HG02840 (cell line): ENCODE measurements around the gene GRIP2.

Source experiments
- ATAC-seq: cut with Tn5 transposase; IDR thresholded peaks from one replicate; pipeline ENCODE4 v1.9.1; 2021; ENCODE audit warnings: mild to moderate bottlenecking, moderate library complexity, moderate number of reproducible peaks; ENCODE audit not compliant: unreplicated experiment, low FRiP score

GRIP2 gene

DNA sequence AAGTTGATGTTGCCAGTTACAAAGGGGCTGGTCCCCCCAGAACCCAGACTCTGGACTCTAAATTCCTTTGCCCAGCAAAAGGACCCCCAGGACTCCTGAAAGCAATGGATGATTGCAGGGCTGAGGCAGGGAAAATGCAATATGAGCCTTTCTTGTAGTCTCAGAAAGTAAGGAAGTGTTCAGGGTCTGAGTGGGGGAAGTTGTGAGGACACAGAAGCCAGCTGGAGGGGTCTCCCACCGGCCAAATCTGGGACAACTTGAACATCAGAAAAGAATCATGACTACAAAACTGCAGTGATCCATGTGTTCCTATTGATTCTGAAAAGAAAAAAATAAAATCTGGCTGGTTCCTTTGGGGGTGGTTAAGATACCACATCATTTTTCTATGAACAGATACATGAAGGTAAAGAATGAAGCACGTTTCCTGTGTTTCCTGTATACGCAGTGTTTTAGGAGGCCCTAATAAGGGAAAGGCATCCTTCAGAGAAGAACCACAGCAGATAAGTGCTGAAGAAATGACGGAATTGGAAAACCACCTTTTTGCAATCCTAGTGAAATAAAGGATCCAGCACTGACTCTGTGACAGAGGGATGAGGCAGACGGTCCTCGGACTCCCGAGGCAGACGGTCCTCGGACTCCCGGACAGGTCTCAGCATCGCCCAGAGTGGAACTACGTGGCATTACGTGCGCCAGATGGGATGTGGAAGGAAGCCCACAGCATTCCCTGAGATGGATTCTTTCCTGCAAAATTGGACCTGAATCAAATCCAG lies 22.2 kb upstream of the GRIP2 start:
- ATAC-seq, result no peak

- ATAC-seq, result no peak
Measured at GRCh38 chr3:14561051-14561960, 21.2 kb upstream of the GRIP2 start.

GRCh38 chr3:14560110-14560509 lies 20.0 kb upstream of the GRIP2 start:
- no peak for ATAC-seq

DNA sequence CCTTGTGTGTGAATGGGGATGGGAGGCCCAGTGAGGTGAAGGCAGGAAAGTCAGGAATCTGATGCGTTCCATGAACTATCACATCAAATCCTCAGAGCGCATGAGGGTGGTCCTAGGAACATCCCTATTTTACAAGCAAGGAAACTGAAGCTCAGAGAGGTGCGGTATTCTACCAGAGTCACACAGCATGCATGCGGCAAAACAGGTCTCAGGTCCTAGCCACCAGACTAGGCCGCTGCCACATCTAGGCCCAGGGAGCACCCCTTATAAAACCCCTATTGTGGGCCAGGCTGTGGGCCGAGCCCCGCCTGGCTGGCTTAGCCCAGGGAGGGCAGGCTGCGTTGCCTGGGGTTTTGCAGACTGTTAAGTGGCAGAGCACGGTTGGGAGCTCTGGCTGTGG lies 17.9 kb upstream of the GRIP2 start:
- no peak for ATAC-seq

DNA sequence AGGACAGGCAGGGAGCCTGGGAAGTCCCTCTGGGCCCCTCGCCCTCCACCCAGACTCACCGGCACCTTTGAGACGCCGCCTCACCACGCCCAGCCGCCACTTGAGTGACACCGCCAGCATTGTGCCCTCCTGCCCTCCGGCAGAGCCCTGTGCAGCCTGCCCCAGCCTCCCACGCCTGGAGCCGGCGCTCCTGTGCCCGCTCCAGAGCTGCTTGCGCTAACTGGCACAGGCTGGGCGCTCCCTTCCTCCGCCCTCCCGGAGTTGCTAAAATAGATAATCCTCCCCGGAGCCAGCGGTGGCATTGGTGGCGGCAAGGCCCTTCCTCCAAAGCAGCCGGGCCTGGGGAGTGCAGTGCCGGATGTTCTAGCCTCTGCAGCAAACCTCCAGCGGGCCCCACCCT lies 15.7 kb upstream of the GRIP2 start:
- no peak for ATAC-seq

GRCh38 chr3:14554715-14555114 lies 14.6 kb upstream of the GRIP2 start:
- ATAC-seq, result no peak

DNA sequence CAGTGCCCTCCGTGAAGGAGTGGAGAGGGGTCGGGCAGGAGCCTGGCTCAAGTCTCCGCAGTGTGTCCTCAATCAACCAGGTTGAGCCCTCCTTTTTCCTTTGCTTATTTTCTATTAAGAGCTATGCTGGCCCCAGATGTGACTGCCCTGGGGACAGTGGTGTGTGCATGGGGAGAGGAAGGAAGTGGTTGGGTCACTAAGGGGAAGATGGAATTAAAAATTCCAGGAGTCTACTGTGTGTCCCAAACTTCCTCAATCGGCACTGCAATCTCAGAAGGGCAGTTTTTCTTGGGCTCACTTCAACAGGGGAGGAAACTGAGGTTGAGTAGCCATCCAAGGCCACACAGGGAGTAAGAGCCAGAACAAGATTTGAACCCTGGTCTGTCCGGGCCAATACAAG lies 13.7 kb upstream of the GRIP2 start:
- ATAC-seq, result no peak

DNA sequence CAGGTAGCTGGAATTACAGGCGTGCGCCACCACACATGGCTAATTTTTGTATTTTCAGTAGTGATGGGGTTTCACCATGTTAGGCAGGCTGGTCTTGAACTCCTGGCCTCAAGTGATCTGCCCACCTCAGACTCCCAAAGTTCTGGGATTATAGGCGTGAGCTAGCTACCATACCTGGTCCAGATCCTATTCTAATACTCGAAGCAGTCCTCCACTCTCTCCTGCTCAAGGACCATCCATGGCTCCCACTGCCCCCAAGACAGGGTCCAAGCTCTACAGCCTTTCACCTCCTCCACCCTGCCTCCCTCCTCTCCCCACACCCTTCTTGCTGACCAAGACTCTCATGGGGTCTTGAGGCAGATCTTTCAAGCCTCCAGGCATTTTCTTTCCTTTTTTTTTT lies 12.6 kb upstream of the GRIP2 start:
- ATAC-seq, result no peak

GRCh38 chr3:14552041-14552648 lies 12.0 kb upstream of the GRIP2 start:
- ATAC-seq, result no peak

DNA sequence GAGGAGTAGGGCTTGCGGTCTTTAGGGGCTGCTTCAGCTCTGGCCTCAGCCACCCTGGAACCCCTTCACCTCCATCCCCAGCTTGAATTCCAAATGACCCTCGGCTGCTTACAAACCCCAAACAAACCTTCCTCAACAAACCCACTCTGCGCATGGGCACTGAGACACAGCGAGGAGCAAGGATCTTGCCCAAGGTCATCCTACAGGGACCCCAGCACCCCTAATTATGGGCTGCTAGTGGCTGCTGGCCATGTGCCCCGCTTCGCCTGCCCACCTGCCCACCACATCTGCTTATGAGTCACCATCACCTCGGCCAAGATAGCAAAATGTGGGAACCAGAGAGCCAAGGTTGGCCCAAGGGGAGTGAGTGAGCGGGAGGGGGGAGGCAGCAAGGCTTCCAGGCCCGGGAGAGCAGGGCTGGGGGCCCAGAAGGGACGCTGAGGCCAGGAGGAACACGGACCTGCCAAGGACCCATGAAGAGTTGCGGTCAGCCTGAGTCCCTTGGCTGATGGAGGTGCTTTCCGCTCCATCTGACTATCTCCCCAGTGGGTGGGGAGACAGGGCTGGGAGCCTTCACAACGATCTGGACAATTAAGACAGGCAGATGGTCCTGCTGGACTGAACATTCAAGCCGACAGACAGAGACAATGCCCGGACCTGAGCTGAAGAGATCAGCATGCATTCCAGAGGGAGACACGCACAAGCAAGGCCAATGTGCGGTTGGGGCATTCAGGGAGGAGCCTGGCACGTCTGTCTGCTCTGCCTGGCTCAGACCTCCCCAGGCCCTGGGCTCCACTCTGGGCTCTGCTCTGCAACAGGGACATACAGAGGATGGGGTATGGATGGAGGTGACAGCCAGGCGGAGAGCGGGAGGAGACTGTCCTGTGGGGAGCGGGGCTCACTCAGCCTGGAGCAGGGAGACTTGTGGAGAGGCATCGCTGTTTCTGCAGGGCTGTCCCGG lies 10.8 kb upstream of the GRIP2 start:
- ATAC-seq, result no peak

GRCh38 chr3:14550181-14550580 lies 10.0 kb upstream of the GRIP2 start:
- no peak for ATAC-seq

- no peak for ATAC-seq
Measured at GRCh38 chr3:14549256-14549919, 9.2 kb upstream of the GRIP2 start.

- no peak for ATAC-seq
Measured at GRCh38 chr3:14548321-14548729, 8.2 kb upstream of the GRIP2 start.

GRCh38 chr3:14547693-14548092 lies 7.6 kb upstream of the GRIP2 start:
- ATAC-seq, result no peak

GRCh38 chr3:14546041-14546440 lies 5.9 kb upstream of the GRIP2 start:
- ATAC-seq, result no peak

- ATAC-seq, result no peak
Measured at GRCh38 chr3:14545251-14545635, 5.1 kb upstream of the GRIP2 start.

- no peak for ATAC-seq
Measured at GRCh38 chr3:14544282-14545250, 4.4 kb upstream of the GRIP2 start.

- no peak for ATAC-seq
Measured at GRCh38 chr3:14543446-14543845, 3.3 kb upstream of the GRIP2 start.

DNA sequence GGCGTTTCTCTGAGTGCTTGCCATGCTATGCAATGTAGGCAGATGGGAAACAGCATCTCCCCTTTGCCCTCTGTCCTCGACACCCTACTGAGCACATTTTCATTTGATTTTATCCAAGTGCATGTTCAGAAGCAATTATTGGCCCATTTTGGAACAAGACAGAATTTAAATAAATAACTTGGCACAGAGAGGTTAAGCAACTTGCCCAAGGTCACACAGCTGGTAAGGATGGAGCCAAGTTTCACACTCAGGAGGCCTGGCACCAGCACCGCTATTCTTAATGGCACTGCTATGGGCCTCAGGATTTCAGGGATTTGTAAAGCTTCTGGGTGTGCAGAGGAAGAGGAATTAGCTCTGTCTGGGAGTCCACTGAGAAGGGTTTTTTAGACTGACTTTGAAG lies 2.5 kb upstream of the GRIP2 start:
- no peak for ATAC-seq
